ENCODE measurements around the gene SCTR. TPM values are rescaled to one million over a fixed set of nuclear protein-coding genes. Genes with fewer than 3 reads are reported as not detected.

SCTR gene
- total RNA-seq, 1 experiment from 2014 or later, result not detected

- Mint-ChIP-seq H3K27me3 (ENCODE audit: insufficient read depth, unreplicated experiment) (no peaks in the 10 kb centered on the region), H3K4me3 (ENCODE audit: unreplicated experiment) (no peak overlapping the region), H3K9me3 (ENCODE audit: unreplicated experiment) (no peaks in the 10 kb centered on the region), H3K27ac (ENCODE audit: low read depth, unreplicated experiment) (no peak overlapping the region), H3K36me3 (ENCODE audit: insufficient read depth, unreplicated experiment) (no peaks in the 10 kb centered on the region), H3K4me1 (ENCODE audit: insufficient read depth, unreplicated experiment) (peaks cover 12% of the 10 kb centered on the region)
- intact Hi-C loops (cut with micrococcal nuclease), result no loop called here
- DNase-seq (ENCODE audit: unreplicated experiment), result no peak
- no TSS peak for BruUV-seq (replicated peaks)
- CTCF ChIA-PET, result interaction anchor here (0.6 kb wide), 1 partner anchor 25 kb away, joined by 6 read pairs; no protein-coding TSS in a partner anchor
- TF ChIP-seq CTCF (IDR thresholded peaks at IDR 0.05; ENCODE audit: unreplicated experiment), result no peak
- POLR2A ChIA-PET, result no interaction called here
These were observed 87.1 kb downstream of the SCTR start for GRCh38 chr2:119436993-119437772.

- TF ChIP-seq CTCF (IDR thresholded peaks at IDR 0.05; ENCODE audit: unreplicated experiment), result no peak
- Mint-ChIP-seq H3K4me1 (ENCODE audit: insufficient read depth, unreplicated experiment) (peaks cover 15% of the 10 kb centered on the region), H3K36me3 (ENCODE audit: insufficient read depth, unreplicated experiment) (no peaks in the 10 kb centered on the region), H3K9me3 (ENCODE audit: unreplicated experiment) (no peaks in the 10 kb centered on the region), H3K27ac (ENCODE audit: low read depth, unreplicated experiment) (no peak overlapping the region), H3K4me3 (ENCODE audit: unreplicated experiment) (no peak overlapping the region), H3K27me3 (ENCODE audit: insufficient read depth, unreplicated experiment) (no peaks in the 10 kb centered on the region)
- no peak for DNase-seq (ENCODE audit: unreplicated experiment)
- CTCF ChIA-PET, result interaction anchor here (0.5 to 1.2 kb wide), 3 partner anchors 26 to 143 kb away, joined by 3 to 4 read pairs (median 3); no protein-coding TSS in a partner anchor
- no TSS peak for BruUV-seq (replicated peaks)
- POLR2A ChIA-PET, result interaction anchor here (1.1 kb wide), 1 partner anchor 25 kb away, joined by 3 read pairs; no protein-coding TSS in a partner anchor
- intact Hi-C loops (cut with micrococcal nuclease), result no loop called here
These were observed 88.4 kb downstream of the SCTR start for GRCh38 chr2:119435953-119436297.

GRCh38 chr2:119435081-119435952 is 89.0 kb downstream of the SCTR start:
- TF ChIP-seq CTCF (IDR thresholded peaks at IDR 0.05; ENCODE audit: unreplicated experiment), result no peak
- no peak for DNase-seq (ENCODE audit: unreplicated experiment)
- ChIA-PET CTCF (interaction anchor here (0.5 to 1.3 kb wide), 5 partner anchors 25 to 143 kb away, joined by 3 to 4 read pairs (median 3); no protein-coding TSS in a partner anchor), POLR2A (interaction anchor here (1.1 kb wide), 1 partner anchor 24 kb away, joined by 3 read pairs; no protein-coding TSS in a partner anchor)
- BruUV-seq (replicated peaks), result no TSS peak
- H3K4me1 Mint-ChIP-seq (ENCODE audit: insufficient read depth, unreplicated experiment), result peaks cover 15% of the 10 kb centered on the region
- H3K36me3 Mint-ChIP-seq (ENCODE audit: insufficient read depth, unreplicated experiment), result no peaks in the 10 kb centered on the region
- H3K27ac Mint-ChIP-seq (ENCODE audit: low read depth, unreplicated experiment), result no peak overlapping the region
- H3K4me3 Mint-ChIP-seq (ENCODE audit: unreplicated experiment), result no peak overlapping the region
- intact Hi-C loops (cut with micrococcal nuclease), result no loop called here
- no peaks in the 10 kb centered on the region for H3K27me3 Mint-ChIP-seq (ENCODE audit: insufficient read depth, unreplicated experiment)
- no peaks in the 10 kb centered on the region for H3K9me3 Mint-ChIP-seq (ENCODE audit: unreplicated experiment)

GRCh38 chr2:119434664-119435063 is 89.6 kb downstream of the SCTR start:
- TF ChIP-seq CTCF (IDR thresholded peaks at IDR 0.05; ENCODE audit: unreplicated experiment), result no peak
- Mint-ChIP-seq H3K27me3 (ENCODE audit: insufficient read depth, unreplicated experiment) (no peaks in the 10 kb centered on the region), H3K36me3 (ENCODE audit: insufficient read depth, unreplicated experiment) (no peaks in the 10 kb centered on the region), H3K4me3 (ENCODE audit: unreplicated experiment) (no peak overlapping the region), H3K4me1 (ENCODE audit: insufficient read depth, unreplicated experiment) (peaks cover 19% of the 10 kb centered on the region), H3K27ac (ENCODE audit: low read depth, unreplicated experiment) (no peak overlapping the region), H3K9me3 (ENCODE audit: unreplicated experiment) (no peaks in the 10 kb centered on the region)
- no TSS peak for BruUV-seq (replicated peaks)
- ChIA-PET POLR2A (interaction anchor here (1.1 kb wide), 1 partner anchor 24 kb away, joined by 3 read pairs; no protein-coding TSS in a partner anchor), CTCF (interaction anchor here (0.6 to 1.3 kb wide), 4 partner anchors 36 to 896 kb away, joined by 3 to 4 read pairs (median 3); no protein-coding TSS in a partner anchor)
- DNase-seq (ENCODE audit: unreplicated experiment), result no peak
- intact Hi-C loops (cut with micrococcal nuclease), result no loop called here
